Iris pigment epithelial cell (primary cell): ENCODE measurements around the gene DDX1.
A peak's percentile ranks its signal among the peaks of the same experiment; 100 is the strongest.

ENCODE experiments used
- DNase-seq: peaks from one replicate; pipeline ENCODE4 v3.0.0-alpha.2; 2011; ENCODE audit warnings: low read depth

DDX1 gene

DNA sequence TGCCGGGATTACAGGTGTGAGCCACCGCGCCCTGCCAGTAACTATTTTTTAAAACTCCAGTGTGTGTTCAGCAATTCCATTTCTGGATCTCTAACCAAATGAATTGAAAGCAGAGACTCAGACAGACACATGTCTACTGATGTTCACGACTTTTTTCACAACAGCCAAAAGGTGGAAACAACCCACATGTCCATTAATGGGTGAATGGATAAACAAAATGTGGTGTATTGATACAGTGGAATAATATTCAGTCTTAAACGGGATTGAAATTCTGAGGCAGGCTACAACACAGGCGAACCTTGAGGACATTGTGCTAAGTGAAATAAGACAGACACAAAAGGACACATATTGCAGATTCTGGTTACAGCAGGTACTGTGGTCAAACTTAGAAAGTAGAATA, 55.0 kb downstream of the DDX1 start:
- DNase-seq: no peak

DNA sequence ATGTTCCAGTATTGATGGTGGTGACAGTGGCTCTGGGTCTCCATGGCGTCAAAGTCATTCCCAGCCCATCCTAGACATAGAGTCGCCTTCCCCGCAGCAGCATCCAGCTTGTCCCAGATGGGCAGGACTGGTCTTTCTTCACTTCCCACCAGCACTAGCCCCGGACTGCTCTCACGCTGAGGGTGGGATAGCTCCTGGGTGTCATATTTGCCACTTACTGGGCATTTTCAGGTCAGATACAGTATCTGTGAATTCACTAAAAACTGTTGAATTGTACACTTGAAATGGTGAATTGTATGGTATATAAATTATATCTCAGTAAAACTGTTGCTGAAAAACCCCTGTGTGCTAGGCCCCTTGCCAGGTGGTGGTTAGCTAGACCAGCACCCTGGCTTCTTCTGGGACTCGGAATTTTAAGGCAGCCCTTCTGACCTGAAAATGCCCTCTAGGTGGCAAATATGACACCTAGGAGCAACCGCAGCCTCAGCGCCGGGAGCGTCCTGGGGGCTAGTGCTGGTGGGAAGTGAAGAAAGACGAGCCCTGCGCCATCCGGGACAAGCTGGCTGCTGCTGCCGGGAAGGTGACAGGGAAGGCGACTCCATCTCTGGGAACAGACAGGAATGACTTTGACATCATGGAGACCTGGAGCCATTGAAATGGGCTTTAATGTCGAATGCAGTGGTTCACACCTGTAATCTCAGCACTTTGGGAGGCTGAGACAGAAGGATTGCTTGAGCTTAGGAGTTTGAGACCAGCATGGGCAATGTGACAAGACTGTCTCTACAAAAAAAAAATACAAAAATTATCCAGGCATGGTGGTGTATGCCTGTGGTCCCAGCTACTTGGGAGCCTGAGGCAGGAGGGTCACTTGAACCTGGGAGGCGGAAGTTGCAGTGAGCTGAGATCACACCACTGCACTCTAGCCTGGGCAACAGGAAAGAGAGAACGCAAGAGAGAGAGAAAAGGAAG, 56.2 kb downstream of the DDX1 start:
- DNase-seq: no peak

DNA sequence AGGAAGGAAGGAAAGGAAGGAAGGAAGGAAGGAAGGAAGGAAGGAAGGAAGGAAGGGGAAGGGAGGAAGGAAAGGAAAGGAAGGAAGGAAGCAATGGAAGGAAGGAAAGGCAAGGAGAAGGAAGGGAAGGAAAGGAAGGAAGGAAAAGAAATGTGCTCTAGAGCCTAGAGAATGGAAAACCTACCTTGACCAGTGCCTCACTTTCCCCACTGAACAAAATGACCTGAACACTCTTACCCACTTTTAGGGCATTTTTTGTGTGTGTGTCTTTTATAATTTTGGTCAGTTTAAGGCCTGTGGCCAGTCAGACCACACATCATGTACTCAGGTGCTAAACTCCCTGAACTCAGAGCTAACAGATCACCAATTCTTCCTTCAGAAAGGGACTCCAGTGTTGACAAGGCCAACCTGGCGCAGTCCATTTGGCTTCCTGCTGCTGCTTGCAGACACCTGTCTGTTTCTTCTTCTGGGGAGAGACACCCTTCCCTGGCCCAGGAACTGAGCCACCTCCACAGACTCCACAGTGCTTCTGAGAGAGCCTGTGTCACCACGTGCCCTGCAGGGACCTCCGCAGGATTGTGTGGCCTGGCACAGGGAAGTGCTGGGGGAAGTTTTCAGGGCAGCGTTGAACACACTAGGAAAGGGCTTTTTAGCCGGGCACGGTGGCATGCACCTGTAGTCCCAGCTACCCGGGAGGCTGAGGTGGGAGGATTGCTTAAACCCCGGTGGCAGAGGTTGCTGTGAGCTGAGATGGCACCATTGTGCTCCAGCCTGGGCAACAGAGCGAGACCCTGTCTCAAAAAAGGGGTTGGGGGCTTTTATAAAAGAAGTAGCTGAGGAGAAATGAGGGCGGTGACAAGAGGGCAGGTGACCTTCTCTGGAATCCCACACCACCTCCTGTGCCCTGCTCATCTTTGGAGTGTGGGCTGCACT, 57.2 kb downstream of the DDX1 start:
- DNase-seq: no peak

DNA sequence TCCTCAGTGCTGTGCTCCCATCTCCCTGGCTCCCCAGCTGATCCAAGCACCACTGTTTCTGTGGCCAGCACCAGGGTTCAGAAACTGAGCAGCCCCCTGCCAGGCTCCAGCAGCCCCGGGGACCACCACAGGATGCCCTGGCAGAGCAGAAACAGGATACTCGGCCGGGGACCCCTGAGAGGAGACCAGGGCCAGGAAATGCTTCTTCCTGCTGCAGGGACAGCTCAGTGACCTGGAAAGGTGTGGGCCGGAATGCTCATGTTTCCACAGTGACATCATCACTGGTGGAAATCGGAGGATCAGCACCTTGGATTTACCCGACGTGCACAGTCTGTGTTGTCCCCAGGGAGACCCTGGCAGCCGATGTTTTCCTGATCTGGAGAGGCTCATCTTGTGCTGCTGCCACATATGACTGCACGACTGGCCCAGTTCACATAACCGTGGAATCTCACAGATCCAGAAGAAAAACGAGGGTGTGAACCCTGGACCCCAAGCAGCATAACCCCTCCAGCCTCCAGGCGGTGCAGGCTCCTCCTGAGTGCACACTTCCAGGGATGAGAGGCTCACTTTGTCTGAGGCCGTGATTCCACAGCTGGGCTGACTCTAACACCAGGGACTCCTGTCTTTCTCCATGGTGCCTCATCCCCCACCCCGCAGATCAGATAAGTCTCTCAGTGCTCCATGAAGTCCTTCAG, 58.0 kb downstream of the DDX1 start:
- no peak for DNase-seq

DNA sequence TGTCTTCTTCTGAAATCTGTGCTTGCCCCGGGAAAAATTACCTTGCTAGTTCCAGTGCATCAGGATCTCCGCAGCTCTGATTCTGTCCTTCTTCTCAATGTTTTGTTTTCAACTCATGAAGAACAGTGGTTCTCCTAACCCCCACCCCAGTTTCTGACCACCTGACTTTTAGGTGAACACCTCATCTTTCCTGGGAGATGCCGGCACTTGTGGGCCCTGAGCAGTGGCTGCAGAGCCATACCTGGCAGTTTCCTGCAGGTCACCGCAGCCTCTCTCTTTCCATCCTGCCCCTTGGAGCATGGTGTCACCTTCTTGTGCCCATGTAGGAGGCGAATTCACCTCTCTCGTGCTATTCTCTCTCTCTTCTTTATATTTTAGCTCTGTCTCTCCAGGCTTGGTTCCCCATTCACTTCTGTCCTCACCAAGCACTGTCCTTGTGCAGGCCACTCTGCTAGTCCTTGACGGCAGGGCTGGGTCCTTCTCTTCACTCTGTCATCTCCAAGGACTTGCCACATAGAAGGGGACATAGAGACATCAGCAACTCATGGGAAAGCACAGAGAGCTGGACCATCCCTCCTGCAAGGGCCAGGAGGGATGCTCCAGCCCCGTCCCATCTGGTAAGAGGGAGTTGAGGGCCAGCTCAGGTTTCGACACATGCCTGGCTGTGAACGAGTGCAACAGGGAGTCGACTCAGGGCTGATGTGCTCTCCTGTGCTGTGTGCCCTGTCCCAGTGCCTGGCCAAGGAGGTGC, 59.1 kb downstream of the DDX1 start:
- no peak for DNase-seq

DNA sequence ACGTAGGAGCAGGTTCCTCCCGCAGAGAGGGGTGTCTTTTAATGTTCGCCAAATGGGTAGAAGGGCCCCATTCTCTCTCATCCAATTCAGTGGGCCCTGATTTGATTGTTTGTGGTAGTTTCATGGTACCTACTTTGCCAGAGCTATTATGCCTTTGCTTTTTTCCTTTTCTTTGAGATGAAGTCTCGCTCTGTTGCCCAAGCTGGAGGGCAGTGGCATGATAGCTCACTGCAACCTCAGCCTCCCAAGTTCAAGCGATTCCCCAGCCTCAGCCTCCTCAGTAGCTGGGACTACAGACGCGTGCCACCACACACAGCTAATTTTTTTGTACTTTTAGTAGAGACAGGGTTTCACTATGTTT, 59.7 kb downstream of the DDX1 start:
- DNase-seq: no peak

DNA sequence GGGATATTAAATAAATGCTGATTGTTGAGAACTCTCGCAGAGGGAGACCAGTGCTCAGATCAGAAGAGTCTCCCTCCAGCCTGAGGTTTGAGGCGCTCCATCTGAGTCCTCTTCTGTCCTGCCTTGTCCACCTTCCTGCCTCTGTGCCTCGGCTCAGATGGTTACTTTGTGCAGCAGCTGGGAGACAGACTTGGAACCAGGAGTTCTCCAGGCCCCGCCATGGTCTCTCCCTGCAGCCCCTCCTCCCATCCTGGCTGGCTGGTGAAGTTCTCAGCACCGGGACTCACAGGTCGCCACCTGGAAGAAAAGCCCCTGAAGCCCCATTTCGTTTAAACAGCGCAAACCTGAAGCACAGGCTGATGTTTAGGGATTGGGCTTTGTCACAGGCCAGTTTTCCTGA, 60.6 kb downstream of the DDX1 start:
- DNase-seq: no peak

DNA sequence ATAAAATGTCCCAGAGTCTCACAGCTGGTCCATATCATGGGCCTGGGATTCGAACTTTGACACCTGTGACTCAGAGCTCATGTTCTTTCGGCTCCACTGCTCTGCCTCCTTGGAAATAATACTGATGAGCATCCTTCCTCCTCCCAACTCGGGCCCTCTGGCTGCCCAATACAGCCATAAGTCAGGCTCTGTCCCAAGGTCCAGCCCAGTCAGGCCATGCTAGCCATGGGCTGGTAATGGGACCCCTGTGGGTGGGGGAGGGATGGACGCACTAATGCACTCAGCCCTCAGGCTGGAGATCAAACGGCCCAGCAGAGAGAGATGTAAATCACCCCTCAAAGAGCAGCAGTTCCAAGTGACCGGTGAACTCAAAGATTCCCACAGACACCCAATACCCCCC, 61.1 kb downstream of the DDX1 start:
- DNase-seq: no peak

DNA sequence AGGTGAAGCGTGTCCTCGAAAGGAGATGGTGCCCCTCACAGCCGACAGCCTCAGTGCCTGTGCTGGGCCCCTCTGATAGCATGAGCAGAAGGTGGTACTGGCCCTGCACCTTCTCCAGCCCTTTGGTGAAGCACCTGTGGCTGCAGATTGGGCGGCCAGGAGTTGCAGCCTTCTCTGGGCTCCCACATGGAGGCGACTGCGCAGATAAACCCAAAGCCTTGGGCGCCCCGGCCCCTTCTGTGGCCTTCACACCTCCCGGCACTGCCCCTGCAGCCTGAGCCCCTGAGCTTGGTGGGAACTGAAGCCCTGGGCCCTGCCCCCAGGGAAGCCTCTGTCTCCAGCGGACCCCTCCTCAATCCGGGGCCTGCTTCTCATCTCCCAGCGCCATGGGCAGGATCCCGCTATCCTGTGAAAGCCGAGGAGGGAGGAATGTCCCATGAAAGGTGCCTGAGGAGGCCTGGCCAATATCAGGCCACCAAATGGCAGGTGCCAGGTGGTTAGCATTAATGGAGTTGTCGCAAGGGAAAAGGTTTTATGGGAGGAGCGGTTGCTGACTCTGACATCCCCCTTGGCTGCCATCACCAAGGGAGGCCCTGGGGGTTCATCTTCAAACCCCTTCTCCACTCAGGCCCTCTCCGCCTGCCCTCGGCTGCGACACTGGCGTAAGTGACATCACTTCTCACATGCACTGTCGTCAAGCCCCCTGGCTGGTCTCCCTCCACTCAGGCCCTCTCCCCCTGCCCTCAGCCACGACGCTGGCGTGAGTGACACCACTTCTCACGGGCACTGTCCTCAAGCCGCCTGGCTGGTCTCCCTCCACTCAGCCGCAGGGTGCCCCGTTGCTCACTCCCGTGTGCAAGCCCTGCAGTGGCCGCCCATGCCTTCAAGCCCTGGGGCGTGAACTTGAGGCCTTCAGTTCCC, 62.4 kb downstream of the DDX1 start:
- no peak for DNase-seq

DNA sequence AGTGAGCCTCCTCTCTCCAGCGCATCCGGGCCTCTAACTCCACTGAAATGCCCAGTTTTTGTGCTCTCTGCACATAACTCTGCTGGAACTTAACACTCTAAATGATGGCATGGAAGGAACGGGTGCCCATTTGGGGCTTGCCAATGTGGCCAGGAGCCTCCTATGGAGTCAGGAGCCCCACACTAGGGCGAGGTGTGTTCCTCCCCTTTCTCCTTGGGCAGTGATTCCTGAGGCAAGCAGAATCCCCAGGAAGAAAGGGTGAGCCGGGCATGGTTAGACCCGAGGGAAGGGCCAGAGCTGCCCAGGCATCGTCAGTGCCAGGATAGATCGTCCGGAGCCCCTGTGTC, 63.0 kb downstream of the DDX1 start:
- DNase-seq: no peak

DNA sequence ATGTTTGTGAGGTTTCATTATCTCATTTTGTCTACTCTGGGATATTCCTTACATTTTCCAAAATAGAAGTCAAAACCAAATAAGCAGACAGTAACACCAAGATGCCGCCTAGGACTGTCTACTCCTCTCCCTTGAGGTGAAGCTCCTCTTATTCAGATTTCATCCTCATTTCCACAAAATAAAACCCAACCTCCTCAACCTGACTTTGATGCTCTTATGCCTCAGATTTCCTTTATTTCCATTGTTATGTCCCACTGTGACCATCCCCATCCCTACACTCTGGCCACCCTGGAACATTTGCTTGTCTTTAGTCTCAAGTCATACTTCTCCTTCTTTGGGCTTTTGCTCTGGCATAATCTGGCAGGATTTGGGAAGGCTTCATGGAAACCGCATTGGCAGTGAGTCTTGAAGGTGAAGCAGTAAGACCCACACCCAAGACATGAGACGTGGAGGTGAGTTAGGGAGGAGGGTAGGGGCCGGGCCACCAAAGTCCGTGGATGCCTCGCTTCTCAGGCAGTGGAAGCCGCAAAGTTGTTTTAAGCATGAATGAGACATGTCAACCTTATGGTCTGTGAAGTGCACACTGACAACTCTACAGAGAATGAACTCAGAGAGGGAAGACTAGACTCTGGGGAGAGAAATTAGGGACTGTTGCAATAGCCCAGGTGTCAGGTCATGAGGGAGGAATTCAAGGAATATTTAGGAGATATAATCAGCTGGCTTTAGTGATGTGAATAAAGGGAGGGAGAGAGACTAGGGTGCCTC, 63.6 kb downstream of the DDX1 start:
- DNase-seq: no peak

DNA sequence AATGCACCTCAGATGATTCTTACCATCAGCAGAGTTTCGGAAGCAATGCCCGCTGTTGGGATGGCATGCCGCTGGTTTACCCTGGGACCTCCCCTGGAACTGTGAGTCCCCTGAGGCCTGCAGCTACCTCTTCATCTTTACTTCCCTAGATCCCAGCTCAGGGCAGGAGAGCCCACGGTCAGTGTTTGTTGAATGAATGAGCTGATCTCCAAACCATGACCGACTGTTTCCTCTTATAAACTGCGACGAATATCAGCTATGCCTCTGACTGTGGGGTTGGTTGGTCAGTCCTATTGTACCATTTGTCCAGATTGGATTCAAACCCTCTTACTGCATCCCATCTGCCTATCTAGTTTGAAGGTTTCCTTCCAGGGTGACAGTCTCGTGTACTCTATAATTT, 64.4 kb downstream of the DDX1 start:
- no peak for DNase-seq

DNA sequence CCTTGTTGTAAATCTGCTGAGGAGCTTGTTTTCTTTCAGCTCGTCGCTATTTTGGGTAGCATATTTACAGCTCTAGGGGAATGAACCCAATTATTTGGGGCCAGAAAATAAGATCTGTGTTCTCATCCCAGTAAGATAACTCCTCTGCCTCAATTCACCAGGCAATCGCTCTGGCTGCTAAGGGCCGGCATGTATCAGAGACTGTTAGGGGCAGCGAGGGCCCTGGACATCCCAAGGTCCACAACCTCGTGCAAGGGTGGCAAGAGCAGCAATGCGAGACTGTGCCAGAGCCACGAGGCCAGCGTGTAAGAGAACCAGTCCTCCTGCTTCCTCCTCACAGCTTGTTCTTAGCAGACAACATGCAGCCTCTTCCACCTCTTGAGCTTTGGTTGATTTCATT, 66.1 kb downstream of the DDX1 start:
- DNase-seq: no peak

DNA sequence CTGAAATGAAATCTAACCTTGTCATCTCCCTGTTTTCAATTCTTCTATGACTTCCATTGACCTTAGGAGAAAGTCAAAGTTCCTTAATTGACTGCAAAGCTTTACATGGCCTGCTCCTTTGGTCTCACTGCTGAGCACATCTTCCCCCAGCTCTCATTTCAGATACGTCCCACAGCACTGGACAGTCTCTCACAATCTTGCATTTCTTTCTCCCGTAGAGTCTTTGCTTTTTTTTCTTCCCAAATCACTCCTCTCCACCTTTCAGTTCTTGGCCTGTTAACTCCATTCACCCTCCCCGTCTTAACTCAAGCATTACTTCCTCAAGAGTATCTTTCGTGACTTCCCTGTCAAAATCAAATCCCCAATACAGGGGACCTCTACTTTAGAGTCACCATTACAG, 67.2 kb downstream of the DDX1 start:
- DNase-seq: no peak

DNA sequence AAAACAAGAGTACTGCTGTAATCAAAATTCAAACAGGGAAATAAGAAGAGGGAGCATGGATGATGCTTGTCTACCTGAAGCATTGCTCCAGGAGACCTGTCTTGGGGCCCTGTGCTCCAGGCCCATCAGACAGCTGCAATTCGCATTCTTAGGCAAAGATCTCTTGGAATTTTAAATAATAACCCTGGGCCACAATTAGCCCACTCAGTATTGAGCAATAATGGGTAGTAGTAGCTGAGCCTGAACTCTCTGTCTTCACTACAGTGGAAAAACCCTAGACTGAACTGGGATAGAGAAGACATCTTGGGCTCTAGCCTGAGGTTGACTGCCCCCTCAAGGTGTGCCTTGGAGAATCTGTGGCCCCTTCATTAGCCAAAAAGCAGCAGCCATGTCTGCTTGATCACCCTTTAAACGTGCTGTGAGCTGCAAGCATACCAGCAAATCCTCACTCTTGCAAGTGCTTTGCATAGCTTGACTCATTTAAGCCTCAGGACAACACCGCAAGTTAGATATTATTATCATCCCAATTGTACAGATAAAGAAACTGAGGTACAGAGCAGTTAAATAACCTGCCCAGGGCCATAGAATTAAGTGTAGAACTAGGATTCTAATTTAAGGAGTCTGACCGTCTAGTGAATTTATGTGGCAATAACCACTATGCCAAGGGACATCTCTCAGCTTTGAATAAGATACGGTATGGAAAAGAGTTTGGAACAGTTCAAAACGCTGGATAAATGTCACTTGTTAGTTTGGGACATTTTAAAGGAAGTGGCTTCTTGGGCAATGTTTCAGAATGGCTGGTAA, 69.0 kb downstream of the DDX1 start:
- DNase-seq: peak; percentile 22

DNA sequence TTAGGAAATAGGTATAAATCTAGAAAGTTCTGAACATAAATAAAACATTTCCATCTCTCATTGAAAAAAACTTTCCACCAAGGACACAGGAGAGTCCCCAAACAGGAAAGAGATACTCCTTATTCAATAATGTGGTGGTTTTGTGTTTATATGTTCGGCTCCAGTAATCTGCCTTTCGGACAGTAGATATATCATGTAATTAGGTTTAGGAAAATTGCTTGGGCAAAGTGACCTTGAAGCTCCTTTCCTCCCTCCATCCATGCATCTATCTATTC, 69.6 kb downstream of the DDX1 start:
- no peak for DNase-seq

DNA sequence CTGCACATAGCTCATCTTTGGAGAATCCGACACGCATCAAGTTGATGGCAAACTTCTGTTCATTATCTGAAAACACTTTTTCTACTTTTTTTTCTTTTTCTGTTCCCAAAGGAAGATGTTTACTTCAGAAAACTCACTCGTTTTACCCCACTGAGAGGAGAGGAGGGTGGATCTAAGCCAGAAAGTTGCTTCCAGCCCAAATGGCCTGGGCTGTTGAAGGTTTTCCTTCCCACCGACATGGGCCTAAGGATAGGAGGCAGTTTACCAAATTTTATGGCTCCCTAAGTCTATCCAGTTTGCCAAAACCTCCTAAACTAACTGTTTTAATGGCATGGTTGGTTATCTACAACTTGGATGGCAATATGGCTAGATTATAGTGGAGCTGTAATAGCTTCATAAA, 70.4 kb downstream of the DDX1 start:
- no peak for DNase-seq

DNA sequence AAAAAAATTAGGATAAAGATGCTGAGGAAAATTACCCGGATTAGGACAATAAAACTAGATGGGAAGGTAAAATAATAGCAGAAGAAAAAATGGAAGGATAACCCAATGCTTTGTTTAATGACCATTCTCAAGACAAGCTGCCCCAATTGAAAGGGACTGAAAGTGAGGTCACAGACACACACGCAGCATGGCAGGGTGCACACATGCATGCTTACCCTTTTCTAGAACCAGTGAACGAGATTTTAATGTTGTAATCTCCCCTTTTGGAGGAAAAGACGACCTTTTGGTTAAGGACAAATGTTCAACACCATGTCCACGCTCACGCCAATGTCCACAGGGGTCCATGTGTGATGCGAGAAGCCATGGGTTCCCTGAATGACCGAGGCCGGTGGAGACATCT, 70.9 kb downstream of the DDX1 start:
- no peak for DNase-seq

DNA sequence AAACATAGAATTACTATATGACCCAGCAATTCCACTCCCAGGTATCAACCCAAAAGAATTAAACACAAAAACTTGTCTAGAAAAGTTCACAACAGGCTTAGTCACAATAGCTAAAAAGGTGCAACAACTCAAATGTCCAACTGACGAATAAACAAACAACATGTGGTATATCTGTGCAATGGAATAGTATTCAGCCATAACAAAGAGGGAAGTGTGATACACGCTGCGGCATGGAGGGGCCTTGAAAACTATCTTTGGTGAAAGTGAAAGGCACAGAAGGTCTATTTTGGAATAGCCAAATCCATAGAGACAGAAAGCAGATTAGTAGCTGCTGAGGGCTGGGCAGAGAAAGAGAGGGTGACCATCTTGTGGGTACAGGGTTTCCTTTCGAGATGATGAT, 72.1 kb downstream of the DDX1 start:
- DNase-seq: no peak
